HG02840 (cell line): Measurements from ENCODE around the gene FEM1B.

Experiments used
- ATAC-seq: cut with Tn5 transposase; IDR thresholded peaks from one replicate; pipeline ENCODE4 v1.9.1; 2021; ENCODE audit warnings: mild to moderate bottlenecking, moderate library complexity, moderate number of reproducible peaks; ENCODE audit not compliant: unreplicated experiment, low FRiP score

FEM1B gene

GRCh38 chr15:68279779-68280753, 2.5 kb downstream of the FEM1B start:
- no peak for ATAC-seq

GRCh38 chr15:68281008-68281407, 3.5 kb downstream of the FEM1B start:
- ATAC-seq, result no peak

- no peak for ATAC-seq
Observed at GRCh38 chr15:68283401-68283800, 5.9 kb downstream of the FEM1B start.

- no peak for ATAC-seq
Observed at GRCh38 chr15:68284616-68285258, 7.2 kb downstream of the FEM1B start.

GRCh38 chr15:68285259-68285980, 7.9 kb downstream of the FEM1B start:
- ATAC-seq, result no peak

GRCh38 chr15:68286256-68286655, 8.7 kb downstream of the FEM1B start:
- ATAC-seq, result no peak

GRCh38 chr15:68289057-68289456, 11.5 kb downstream of the FEM1B start:
- ATAC-seq, result no peak

GRCh38 chr15:68289621-68290352, 12.2 kb downstream of the FEM1B start:
- no peak for ATAC-seq

GRCh38 chr15:68290715-68291114, 13.2 kb downstream of the FEM1B start:
- ATAC-seq, result no peak

- ATAC-seq, result no peak
Observed at GRCh38 chr15:68292157-68292781, 14.7 kb downstream of the FEM1B start.

GRCh38 chr15:68292967-68293366, 15.4 kb downstream of the FEM1B start:
- no peak for ATAC-seq

GRCh38 chr15:68295014-68295805, 17.7 kb downstream of the FEM1B start:
- ATAC-seq, result no peak

GRCh38 chr15:68298336-68298735, 20.8 kb downstream of the FEM1B start:
- ATAC-seq, result no peak

- peak; percentile 78 for ATAC-seq
Observed at GRCh38 chr15:68298882-68299381, 21.4 kb downstream of the FEM1B start.

- no peak for ATAC-seq
Observed at GRCh38 chr15:68299436-68299835, 21.9 kb downstream of the FEM1B start.

GRCh38 chr15:68300115-68300940, 22.8 kb downstream of the FEM1B start:
- ATAC-seq, result no peak

- ATAC-seq, result no peak
Observed at GRCh38 chr15:68301301-68301700, 23.8 kb downstream of the FEM1B start.

GRCh38 chr15:68302729-68303128, 25.2 kb downstream of the FEM1B start:
- ATAC-seq, result no peak
